ENCODE results near the gene CLN5. TPM values are rescaled to one million over a fixed set of nuclear protein-coding genes. Genes with fewer than 3 reads are reported as not detected.

CLN5 gene
- total and polyA plus RNA-seq, 10 of the 15 experiments (the other 5 are each of a cell fraction or from before 2014, with no cell fraction given), result 11.2 to 22.2 (median 13.1) TPM

DNA sequence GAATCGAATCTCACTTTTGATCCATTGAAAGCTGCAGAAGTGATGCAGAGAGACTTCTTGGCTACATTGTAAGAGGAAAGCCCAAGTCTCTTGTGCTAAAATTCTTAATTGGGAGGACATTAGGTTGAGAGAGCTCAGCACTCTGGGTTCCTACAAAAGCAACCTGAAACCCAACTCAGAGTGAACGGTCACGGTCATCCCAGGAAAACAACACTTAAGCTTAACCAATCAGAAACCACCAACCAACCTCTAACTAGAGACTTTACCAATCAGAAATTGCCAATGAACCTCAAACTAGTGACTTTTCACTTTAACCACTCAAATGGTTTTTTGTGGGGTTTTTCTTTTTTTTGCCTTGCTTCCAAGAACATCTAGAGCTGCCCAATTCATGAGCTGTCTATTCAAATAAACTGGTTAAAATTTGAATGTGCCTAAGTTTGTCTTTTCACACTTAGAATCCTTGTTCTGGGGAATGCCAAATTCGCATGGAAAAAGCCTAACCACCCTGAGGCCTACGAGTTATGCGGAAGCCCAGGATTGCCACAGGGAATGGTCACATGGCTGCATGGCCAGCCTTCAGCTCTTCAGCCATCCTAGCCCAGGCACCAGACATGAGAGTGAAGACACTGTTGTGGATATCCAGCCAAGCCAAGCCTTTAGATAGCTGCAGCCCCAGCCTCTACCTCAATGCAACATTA is 17.8 kb upstream of the CLN5 start:
- H3K36me3 ChIP-seq (ENCODE audit: control insufficient read depth in 2 of 2, insufficient read depth in 2 of 2, low read length in 1 of 2), result no peaks in the 10 kb centered on the region
- DNase-seq (ENCODE audit: low read depth, low spot score) (no peak), ATAC-seq (no peak), FAIRE-seq (no peak)
- ChIA-PET RAD21 (ENCODE audit: unreplicated experiment) (interaction anchor here (1.7 kb wide), 1 partner anchor 70 kb away, joined by 6 read pairs; no protein-coding TSS in a partner anchor), CTCF (interaction anchor here (0.6 to 1.5 kb wide), 3 partner anchors 16 to 387 kb away, joined by 3 read pairs; no protein-coding TSS in a partner anchor), SMC1A (ENCODE audit: uncharacterized antibody, unreplicated experiment) (interaction anchor here (1.0 to 2.1 kb wide), 4 partner anchors 11 to 72 kb away, joined by 3 to 7 read pairs (median 4); no protein-coding TSS in a partner anchor), POLR2A (no interaction called here)
- in situ Hi-C loops (cut with MboI) (loop anchor here (10.0 kb wide), 1 partner anchor 1099 kb away; no protein-coding TSS in a partner anchor), intact Hi-C loops (cut with micrococcal nuclease; ENCODE audit: unreplicated experiment) (no loop called here)
- H3K79me2 ChIP-seq (ENCODE audit: control insufficient read depth, insufficient read depth, low read length), result no peaks in the 10 kb centered on the region
- no peak overlapping the region for H3K4me3 ChIP-seq
- H3K4me1 ChIP-seq (ENCODE audit: control insufficient read depth, insufficient read depth, low read length), result no peaks in the 10 kb centered on the region
- no peak overlapping the region for H3K4me2 ChIP-seq (ENCODE audit: control insufficient read depth, insufficient read depth)
- peaks cover 0 to 2% of the 10 kb centered on the region in 2 experiments; a peak in 2 of 4 replicates for H3K27me3 ChIP-seq (replicated peaks in 1 of 2; ENCODE audit: control insufficient read depth in 2 of 2, insufficient read depth in 2 of 2, low read length in 1 of 2)
- no TSS peak for BruUV-seq (replicated peaks)
- no peak overlapping the region for H2AFZ ChIP-seq (ENCODE audit: control insufficient read depth, low read depth, low read length)
- WGBS (ENCODE audit: insufficient coverage, insufficient replicate concordance, low lambda C conversion rate, missing lambda C conversion rate), result 32% methylated on average over 6 of the region's 6 CpGs
- H3K9me3 ChIP-seq (replicated peaks; ENCODE audit: control insufficient read depth, insufficient read depth, low read length), result no peaks in the 10 kb centered on the region
- no peak overlapping the region for H3K9ac ChIP-seq (ENCODE audit: control insufficient read depth, insufficient read depth, low read length)
- H3K27ac ChIP-seq (ENCODE audit: control insufficient read depth, insufficient read depth), result no peak overlapping the region
- no peaks in the 10 kb centered on the region for H4K20me1 ChIP-seq (ENCODE audit: control insufficient read depth, insufficient read depth)
- TF ChIP-seq, protein P1, sequence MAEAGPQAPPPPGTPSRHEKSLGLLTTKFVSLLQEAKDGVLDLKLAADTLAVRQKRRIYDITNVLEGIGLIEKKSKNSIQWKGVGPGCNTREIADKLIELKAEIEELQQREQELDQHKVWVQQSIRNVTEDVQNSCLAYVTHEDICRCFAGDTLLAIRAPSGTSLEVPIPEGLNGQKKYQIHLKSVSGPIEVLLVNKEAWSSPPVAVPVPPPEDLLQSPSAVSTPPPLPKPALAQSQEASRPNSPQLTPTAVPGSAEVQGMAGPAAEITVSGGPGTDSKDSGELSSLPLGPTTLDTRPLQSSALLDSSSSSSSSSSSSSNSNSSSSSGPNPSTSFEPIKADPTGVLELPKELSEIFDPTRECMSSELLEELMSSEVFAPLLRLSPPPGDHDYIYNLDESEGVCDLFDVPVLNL (IDR thresholded peaks at IDR 0.05; ENCODE audit: low read depth, low read length), result no peak
- TF ChIP-seq TBL1XR1 (IDR thresholded peaks at IDR 0.05; ENCODE audit: low read depth, low read length) (no peak), RAD21 (IDR thresholded peaks at IDR 0.05; ENCODE audit: insufficient read depth, low read depth, low read length) (no peak), BHLHE40 (IDR thresholded peaks at IDR 0.05; ENCODE audit: borderline replicate concordance in 1 of 2, low read depth in 2 of 2, low read length in 1 of 2) (no peak), FOXK2 (IDR thresholded peaks at IDR 0.05) (no peak), SMC3 (IDR thresholded peaks at IDR 0.05; ENCODE audit: borderline replicate concordance, low read length) (no peak)
- TF ChIP-seq, protein P2, sequence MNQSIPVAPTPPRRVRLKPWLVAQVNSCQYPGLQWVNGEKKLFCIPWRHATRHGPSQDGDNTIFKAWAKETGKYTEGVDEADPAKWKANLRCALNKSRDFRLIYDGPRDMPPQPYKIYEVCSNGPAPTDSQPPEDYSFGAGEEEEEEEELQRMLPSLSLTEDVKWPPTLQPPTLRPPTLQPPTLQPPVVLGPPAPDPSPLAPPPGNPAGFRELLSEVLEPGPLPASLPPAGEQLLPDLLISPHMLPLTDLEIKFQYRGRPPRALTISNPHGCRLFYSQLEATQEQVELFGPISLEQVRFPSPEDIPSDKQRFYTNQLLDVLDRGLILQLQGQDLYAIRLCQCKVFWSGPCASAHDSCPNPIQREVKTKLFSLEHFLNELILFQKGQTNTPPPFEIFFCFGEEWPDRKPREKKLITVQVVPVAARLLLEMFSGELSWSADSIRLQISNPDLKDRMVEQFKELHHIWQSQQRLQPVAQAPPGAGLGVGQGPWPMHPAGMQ (IDR thresholded peaks at IDR 0.05; ENCODE audit: borderline replicate concordance), result no peak
- TF ChIP-seq, protein P3, sequence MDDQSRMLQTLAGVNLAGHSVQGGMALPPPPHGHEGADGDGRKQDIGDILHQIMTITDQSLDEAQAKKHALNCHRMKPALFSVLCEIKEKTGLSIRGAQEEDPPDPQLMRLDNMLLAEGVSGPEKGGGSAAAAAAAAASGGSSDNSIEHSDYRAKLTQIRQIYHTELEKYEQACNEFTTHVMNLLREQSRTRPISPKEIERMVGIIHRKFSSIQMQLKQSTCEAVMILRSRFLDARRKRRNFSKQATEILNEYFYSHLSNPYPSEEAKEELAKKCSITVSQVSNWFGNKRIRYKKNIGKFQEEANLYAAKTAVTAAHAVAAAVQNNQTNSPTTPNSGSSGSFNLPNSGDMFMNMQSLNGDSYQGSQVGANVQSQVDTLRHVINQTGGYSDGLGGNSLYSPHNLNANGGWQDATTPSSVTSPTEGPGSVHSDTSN (IDR thresholded peaks at IDR 0.05; ENCODE audit: insufficient replicate concordance, low read depth, low read length), result no peak
- TF ChIP-seq, protein P4, sequence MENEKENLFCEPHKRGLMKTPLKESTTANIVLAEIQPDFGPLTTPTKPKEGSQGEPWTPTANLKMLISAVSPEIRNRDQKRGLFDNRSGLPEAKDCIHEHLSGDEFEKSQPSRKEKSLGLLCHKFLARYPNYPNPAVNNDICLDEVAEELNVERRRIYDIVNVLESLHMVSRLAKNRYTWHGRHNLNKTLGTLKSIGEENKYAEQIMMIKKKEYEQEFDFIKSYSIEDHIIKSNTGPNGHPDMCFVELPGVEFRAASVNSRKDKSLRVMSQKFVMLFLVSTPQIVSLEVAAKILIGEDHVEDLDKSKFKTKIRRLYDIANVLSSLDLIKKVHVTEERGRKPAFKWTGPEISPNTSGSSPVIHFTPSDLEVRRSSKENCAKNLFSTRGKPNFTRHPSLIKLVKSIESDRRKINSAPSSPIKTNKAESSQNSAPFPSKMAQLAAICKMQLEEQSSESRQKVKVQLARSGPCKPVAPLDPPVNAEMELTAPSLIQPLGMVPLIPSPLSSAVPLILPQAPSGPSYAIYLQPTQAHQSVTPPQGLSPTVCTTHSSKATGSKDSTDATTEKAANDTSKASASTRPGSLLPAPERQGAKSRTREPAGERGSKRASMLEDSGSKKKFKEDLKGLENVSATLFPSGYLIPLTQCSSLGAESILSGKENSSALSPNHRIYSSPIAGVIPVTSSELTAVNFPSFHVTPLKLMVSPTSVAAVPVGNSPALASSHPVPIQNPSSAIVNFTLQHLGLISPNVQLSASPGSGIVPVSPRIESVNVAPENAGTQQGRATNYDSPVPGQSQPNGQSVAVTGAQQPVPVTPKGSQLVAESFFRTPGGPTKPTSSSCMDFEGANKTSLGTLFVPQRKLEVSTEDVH (IDR thresholded peaks at IDR 0.05; ENCODE audit: low read depth, partially characterized antibody), result no peak
- TF ChIP-seq, protein P5, sequence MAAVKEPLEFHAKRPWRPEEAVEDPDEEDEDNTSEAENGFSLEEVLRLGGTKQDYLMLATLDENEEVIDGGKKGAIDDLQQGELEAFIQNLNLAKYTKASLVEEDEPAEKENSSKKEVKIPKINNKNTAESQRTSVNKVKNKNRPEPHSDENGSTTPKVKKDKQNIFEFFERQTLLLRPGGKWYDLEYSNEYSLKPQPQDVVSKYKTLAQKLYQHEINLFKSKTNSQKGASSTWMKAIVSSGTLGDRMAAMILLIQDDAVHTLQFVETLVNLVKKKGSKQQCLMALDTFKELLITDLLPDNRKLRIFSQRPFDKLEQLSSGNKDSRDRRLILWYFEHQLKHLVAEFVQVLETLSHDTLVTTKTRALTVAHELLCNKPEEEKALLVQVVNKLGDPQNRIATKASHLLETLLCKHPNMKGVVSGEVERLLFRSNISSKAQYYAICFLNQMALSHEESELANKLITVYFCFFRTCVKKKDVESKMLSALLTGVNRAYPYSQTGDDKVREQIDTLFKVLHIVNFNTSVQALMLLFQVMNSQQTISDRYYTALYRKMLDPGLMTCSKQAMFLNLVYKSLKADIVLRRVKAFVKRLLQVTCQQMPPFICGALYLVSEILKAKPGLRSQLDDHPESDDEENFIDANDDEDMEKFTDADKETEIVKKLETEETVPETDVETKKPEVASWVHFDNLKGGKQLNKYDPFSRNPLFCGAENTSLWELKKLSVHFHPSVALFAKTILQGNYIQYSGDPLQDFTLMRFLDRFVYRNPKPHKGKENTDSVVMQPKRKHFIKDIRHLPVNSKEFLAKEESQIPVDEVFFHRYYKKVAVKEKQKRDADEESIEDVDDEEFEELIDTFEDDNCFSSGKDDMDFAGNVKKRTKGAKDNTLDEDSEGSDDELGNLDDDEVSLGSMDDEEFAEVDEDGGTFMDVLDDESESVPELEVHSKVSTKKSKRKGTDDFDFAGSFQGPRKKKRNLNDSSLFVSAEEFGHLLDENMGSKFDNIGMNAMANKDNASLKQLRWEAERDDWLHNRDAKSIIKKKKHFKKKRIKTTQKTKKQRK (IDR thresholded peaks at IDR 0.05; ENCODE audit: low read depth, low read length), result no peak
